Activated CD8-positive, alpha-beta memory T cell treated with anti-CD3 and anti-CD28 coated beads, Interleukin-2, amount 50 U/mL, for 24 hours (primary cell): Measurements from ENCODE around the gene DDI1.

ENCODE experiments used
- DNase-seq: peaks from one replicate; pipeline ENCODE4 v3.0.0-alpha.2; 2020; ENCODE audit errors: extremely low read depth

DDI1 gene

DNA sequence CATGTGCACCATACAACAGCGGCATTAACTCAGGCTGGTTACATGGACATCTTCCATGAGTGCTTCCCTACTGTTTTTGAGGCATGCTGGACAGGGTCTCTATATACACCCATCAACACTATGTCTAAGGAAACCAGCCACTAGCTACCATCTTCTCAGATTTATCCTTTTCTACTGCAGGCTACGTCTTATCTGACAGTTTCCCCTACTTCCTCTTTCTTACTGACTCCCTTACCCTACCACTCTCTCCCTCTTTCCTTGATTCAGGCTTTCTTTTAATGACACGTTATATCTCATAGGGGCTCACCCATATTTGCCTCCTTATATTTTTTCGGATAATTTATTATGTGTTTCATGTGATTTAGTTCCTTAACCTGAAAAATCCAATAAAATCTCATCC lies 41.8 kb downstream of the DDI1 start:
- DNase-seq, result no peak

DNA sequence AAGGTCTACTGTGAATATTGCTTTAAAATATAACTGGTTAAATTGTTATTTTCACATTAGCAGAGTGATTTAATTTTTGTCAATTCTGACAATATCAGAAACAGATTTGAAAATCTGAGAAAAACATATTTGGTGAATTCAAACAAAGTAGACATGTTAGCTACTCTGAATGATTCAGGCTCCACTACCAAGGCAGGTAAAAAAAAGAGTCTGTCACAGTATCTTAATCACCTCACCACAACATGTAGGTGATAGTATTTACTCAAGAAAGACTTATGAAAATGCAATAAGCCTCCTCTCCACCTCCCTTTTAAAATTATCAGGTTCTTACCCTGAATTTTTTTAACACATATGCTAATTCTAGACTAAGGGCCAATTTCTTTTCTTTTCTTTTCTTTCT lies 42.6 kb downstream of the DDI1 start:
- no peak for DNase-seq

DNA sequence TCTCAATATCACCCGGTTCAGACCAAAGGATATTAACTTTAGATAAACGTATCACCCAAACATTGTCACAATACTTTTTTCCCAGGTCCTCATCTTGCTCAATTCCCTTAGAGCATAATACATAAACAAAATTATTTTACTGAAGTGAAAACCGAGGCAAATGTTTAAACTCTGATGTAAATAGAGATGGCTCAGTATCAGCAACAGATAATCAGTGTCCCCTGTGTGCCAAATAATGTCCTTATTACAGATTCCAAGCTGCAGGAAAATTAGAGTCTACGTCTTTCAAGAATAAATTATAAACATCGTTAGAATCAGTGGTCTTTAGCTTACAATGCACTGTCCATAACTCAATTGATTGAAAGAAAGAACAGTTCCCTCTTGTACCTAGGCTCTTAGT lies 50.2 kb downstream of the DDI1 start:
- no peak for DNase-seq
